ENCODE results near the gene NOTCH4.
"Not testable (repeated sequence)": the region's sequence is repeated elsewhere in the genome, so short reads cannot be mapped to it uniquely, and the experiment has no call there.

The NOTCH4 gene

GRCh38 chr6:32244270-32244669 is 20.4 kb upstream of the NOTCH4 start:
- ATAC-seq: peak; percentile 21
- no peak for TF ChIP-seq ARNTL (CRISPR knock-in tag; IDR thresholded peaks at IDR 0.05; ENCODE audit: borderline replicate concordance, low read depth)
- TF ChIP-seq BACH2 (CRISPR knock-in tag; IDR thresholded peaks at IDR 0.05; ENCODE audit: borderline replicate concordance): no peak
- no peak for TF ChIP-seq SNAI2 (CRISPR knock-in tag; IDR thresholded peaks at IDR 0.05)
- no peak for TF ChIP-seq CSDC2 (CRISPR knock-in tag; IDR thresholded peaks at IDR 0.05)
- TF ChIP-seq TCF4 (CRISPR knock-in tag; IDR thresholded peaks at IDR 0.05; ENCODE audit: borderline replicate concordance): no peak
- TF ChIP-seq CSRNP3 (CRISPR knock-in tag; IDR thresholded peaks at IDR 0.05): no peak
- no peak for TF ChIP-seq ZFP30 (CRISPR knock-in tag; IDR thresholded peaks at IDR 0.05)
- no peak for TF ChIP-seq ZNF565 (CRISPR knock-in tag; conservative IDR thresholded peaks at IDR 0.05; ENCODE audit: low read depth)
- no peak for TF ChIP-seq GLIS3 (CRISPR knock-in tag; IDR thresholded peaks at IDR 0.05)
- no peak for TF ChIP-seq ZFP3 (CRISPR knock-in tag; IDR thresholded peaks at IDR 0.05)
- TF ChIP-seq ZC3H10 (CRISPR knock-in tag; IDR thresholded peaks at IDR 0.05): no peak
- no peak for TF ChIP-seq ZNF70 (CRISPR knock-in tag; IDR thresholded peaks at IDR 0.05)
- TF ChIP-seq RARB (CRISPR knock-in tag; IDR thresholded peaks at IDR 0.05): no peak
- TF ChIP-seq PATZ1 (CRISPR knock-in tag; IDR thresholded peaks at IDR 0.05; ENCODE audit: borderline replicate concordance): no peak

GRCh38 chr6:32242318-32242813 is 18.5 kb upstream of the NOTCH4 start:
- not testable (repeated sequence) for ATAC-seq

- TF ChIP-seq TSHZ2 (CRISPR knock-in tag; IDR thresholded peaks at IDR 0.05) (no peak), ESRRG (CRISPR knock-in tag; IDR thresholded peaks at IDR 0.05) (no peak)
- no peak for ATAC-seq
Observed at GRCh38 chr6:32240686-32241085, 16.8 kb upstream of the NOTCH4 start.

- ATAC-seq: no peak
- no peak for TF ChIP-seq ZNF565 (CRISPR knock-in tag; conservative IDR thresholded peaks at IDR 0.05; ENCODE audit: low read depth)
- TF ChIP-seq ZNF8 (CRISPR knock-in tag; IDR thresholded peaks at IDR 0.05): no peak
- TF ChIP-seq TSHZ2 (CRISPR knock-in tag; IDR thresholded peaks at IDR 0.05): no peak
- TF ChIP-seq RARB (CRISPR knock-in tag; IDR thresholded peaks at IDR 0.05): no peak
- no peak for TF ChIP-seq ESRRG (CRISPR knock-in tag; IDR thresholded peaks at IDR 0.05)
Observed at GRCh38 chr6:32239462-32239861, 15.6 kb upstream of the NOTCH4 start.

- TF ChIP-seq GLIS3 (CRISPR knock-in tag; IDR thresholded peaks at IDR 0.05) (no peak), ARNTL (CRISPR knock-in tag; IDR thresholded peaks at IDR 0.05; ENCODE audit: borderline replicate concordance, low read depth) (no peak), OSR1 (CRISPR knock-in tag; IDR thresholded peaks at IDR 0.05) (no peak), ZFP3 (CRISPR knock-in tag; IDR thresholded peaks at IDR 0.05) (no peak), ZNF8 (CRISPR knock-in tag; IDR thresholded peaks at IDR 0.05) (no peak), PATZ1 (CRISPR knock-in tag; IDR thresholded peaks at IDR 0.05; ENCODE audit: borderline replicate concordance) (no peak), CSDC2 (CRISPR knock-in tag; IDR thresholded peaks at IDR 0.05) (no peak), TCF4 (CRISPR knock-in tag; IDR thresholded peaks at IDR 0.05; ENCODE audit: borderline replicate concordance) (no peak), TOX (CRISPR knock-in tag; IDR thresholded peaks at IDR 0.05; ENCODE audit: borderline replicate concordance) (no peak), ZNF565 (CRISPR knock-in tag; conservative IDR thresholded peaks at IDR 0.05; ENCODE audit: low read depth) (no peak)
- no peak for ATAC-seq
Observed at GRCh38 chr6:32234934-32235333, 11.1 kb upstream of the NOTCH4 start.

Data from SK-N-SH treated with all-trans-retinoic acid at 6 μM for 48 hours (cell line).